ENCODE data around the gene CCDC6. TPM values are rescaled to one million over a fixed set of nuclear protein-coding genes. Genes with fewer than 3 reads are reported as not detected.
A peak's percentile ranks its signal among the peaks of the same experiment; 100 is the strongest.
"Not testable (repeated sequence)": the region's sequence is repeated elsewhere in the genome, so short reads cannot be mapped to it uniquely, and the experiment has no call there.

Gene CCDC6
- 10 to 100 TPM; 52.5 to 65.8 (median 57.7) TPM for total RNA-seq

DNA sequence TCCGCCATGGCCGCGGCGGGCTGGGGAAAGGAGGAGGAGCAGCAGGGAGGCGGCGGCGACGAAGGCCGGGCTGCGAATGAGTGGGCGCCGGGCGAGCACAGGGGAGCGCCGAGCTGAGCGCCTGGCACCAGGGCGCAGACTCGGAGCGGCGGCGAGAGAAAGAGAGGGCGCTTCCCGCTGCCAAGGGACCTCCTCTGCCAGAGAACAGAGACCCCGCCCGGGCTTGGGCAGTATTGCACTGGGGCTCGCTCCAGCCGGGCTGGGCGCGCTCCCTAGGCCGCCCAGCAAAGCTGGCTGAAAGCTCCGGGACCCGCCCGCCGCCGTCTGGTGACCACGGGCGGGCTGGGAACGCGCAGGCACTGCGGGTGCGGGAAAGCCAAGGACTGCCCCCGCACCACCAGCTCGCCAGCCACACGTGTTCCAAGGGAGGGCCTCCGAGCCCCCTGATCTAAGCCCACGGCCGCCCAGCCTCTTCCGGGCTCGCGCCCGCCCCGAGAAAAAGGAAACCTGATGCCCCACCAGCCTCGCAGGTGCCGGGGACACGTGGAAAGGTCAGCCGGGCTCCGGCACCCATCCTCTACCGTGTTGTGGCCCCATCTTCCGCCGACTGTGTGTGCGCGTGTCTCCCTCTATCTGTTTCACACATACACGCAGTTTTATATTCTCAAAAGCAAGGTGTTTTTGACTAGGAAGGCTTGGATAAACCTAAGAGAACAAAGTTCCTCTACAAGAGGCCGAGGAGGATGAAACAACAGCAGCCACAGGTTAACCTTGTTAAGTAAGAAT, at the start of gene CCDC6:
Gene CCDC6 (minus strand): TSS at position 140 of the 786 bp plus-strand sequence. CDS start 132 bp downstream, at position 8.
- 0% methylated on average over 14 to 27 of the region's 64 CpGs for WGBS, 2 donors
- Histone ChIP-seq H3K4me3 (peak within 1 kb of the TSS; percentile 87 to 96 (median 91)), H3K36me3 (no peaks in the 10 kb centered on the region), H3K27ac (peak within 1 kb of the TSS; percentile 94 to 98 (median 96)), H3K9me3 (no peaks in the 10 kb centered on the region), H3K4me1 (peaks cover 27 to 83% (median 46%) of the 10 kb centered on the region in 3 donors), H3K27me3 (no peaks in the 10 kb centered on the region)
- intact Hi-C loops (cut with DNase I): no loop called here
- DNase-seq: peak; percentile 81
- TF ChIP-seq, protein P1, sequence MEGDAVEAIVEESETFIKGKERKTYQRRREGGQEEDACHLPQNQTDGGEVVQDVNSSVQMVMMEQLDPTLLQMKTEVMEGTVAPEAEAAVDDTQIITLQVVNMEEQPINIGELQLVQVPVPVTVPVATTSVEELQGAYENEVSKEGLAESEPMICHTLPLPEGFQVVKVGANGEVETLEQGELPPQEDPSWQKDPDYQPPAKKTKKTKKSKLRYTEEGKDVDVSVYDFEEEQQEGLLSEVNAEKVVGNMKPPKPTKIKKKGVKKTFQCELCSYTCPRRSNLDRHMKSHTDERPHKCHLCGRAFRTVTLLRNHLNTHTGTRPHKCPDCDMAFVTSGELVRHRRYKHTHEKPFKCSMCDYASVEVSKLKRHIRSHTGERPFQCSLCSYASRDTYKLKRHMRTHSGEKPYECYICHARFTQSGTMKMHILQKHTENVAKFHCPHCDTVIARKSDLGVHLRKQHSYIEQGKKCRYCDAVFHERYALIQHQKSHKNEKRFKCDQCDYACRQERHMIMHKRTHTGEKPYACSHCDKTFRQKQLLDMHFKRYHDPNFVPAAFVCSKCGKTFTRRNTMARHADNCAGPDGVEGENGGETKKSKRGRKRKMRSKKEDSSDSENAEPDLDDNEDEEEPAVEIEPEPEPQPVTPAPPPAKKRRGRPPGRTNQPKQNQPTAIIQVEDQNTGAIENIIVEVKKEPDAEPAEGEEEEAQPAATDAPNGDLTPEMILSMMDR (IDR thresholded peaks at IDR 0.05): peak; percentile 66 to 91 (median 84)
- TF ChIP-seq POLR2A (IDR thresholded peaks at IDR 0.05): peak in 3 of 4 donors; percentile 53 to 95 (median 93)

GRCh38 chr10:59954296-59954695, 47.9 kb upstream of the CCDC6 start:
- no peak overlapping the region for H3K27ac ChIP-seq
- H3K27me3 ChIP-seq: no peaks in the 10 kb centered on the region
- DNase-seq: no peak
- WGBS, 2 donors: 88% methylated on average over 3 of the region's 3 CpGs
- H3K4me3 ChIP-seq: no peak overlapping the region
- intact Hi-C loops (cut with DNase I): no loop called here
- H3K36me3 ChIP-seq: no peaks in the 10 kb centered on the region
- H3K4me1 ChIP-seq: no peaks in the 10 kb centered on the region
- TF ChIP-seq POLR2A (IDR thresholded peaks at IDR 0.05): no peak
- TF ChIP-seq, protein P1 (IDR thresholded peaks at IDR 0.05): no peak
- H3K9me3 ChIP-seq: no peaks in the 10 kb centered on the region

DNA sequence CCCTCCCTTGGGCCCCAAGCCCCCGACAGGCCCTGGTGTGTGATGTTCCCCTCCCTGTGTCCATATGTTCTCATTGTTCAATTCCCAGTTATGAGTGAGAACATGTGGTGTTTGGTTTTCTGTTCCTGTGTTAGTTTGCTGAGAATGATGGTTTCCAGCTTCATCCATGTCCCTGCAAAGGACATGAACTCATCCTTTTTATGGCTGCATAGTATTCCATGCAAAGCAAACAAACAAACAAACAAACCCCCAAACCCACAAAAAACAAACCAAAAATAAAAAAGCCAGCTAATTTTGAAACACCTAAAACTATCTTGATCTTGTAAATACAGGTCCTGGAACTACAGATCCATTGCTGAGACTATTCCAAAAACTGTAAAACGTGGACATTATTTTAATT, 47.4 kb upstream of the CCDC6 start:
- WGBS, 2 donors: 74 to 86% methylated on average over 2 of the region's 2 CpGs
- intact Hi-C loops (cut with DNase I); DNase-seq; H3K27ac ChIP-seq; H3K4me3 ChIP-seq; H3K9me3 ChIP-seq; H3K4me1 ChIP-seq; H3K27me3 ChIP-seq; H3K36me3 ChIP-seq: not testable (repeated sequence)

GRCh38 chr10:59950105-59950504, 43.7 kb upstream of the CCDC6 start:
- no peaks in the 10 kb centered on the region for H3K36me3 ChIP-seq
- H3K27me3 ChIP-seq: no peaks in the 10 kb centered on the region
- 43 to 61% methylated on average over 2 of the region's 2 CpGs for WGBS, 2 donors
- TF ChIP-seq, protein P1 (IDR thresholded peaks at IDR 0.05): no peak
- no peak for TF ChIP-seq POLR2A (IDR thresholded peaks at IDR 0.05)
- no peak for DNase-seq
- intact Hi-C loops (cut with DNase I): no loop called here
- H3K9me3 ChIP-seq: no peaks in the 10 kb centered on the region
- no peak overlapping the region for H3K27ac ChIP-seq
- H3K4me1 ChIP-seq: no peaks in the 10 kb centered on the region
- no peak overlapping the region for H3K4me3 ChIP-seq

DNA sequence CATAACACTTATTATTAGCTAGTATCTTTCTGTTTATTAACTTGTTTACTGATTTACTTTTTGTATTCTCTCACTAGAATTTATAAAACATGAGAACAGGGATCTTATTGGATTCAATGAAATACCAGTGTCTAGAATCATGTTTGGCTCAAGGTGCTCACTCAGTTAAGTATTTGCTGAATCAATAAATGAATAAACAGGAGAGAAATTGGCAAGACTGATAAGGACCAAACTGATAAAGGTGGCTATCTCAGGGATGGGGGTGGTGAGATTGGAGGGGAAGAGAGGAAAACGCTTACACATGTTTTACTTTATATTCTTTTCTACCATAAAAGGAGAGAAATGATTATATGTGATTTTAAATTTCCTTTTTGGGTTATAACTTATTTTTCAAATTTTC, 43.3 kb upstream of the CCDC6 start:
- H3K27me3 ChIP-seq: no peaks in the 10 kb centered on the region
- intact Hi-C loops (cut with DNase I): no loop called here
- H3K4me1 ChIP-seq: no peaks in the 10 kb centered on the region
- H3K9me3 ChIP-seq: no peaks in the 10 kb centered on the region
- DNase-seq: no peak
- WGBS, 2 donors: 68 to 73% methylated on average over 1 of the region's 1 CpG
- H3K4me3 ChIP-seq: no peak overlapping the region
- no peak for TF ChIP-seq POLR2A (IDR thresholded peaks at IDR 0.05)
- TF ChIP-seq, protein P1 (IDR thresholded peaks at IDR 0.05): no peak
- H3K36me3 ChIP-seq: no peaks in the 10 kb centered on the region
- no peak overlapping the region for H3K27ac ChIP-seq
